Liver (tissue), 3 donors: Measurements from ENCODE around the gene OMD.

Source experiments
- ATF3 ChIP-seq: IDR thresholded peaks from 2 replicates; pipeline ENCODE4 v1.6.1; 2016; ENCODE audit warnings: antibody characterized with exemption
- EGR1 ChIP-seq, 2 donors: IDR thresholded peaks; 2 replicates each; pipeline ENCODE4 v1.6.1; 2016 to 2018; ENCODE audit warnings: antibody characterized with exemption in 2 of 2, low read depth in 2 of 2
- FOXA1 ChIP-seq: IDR thresholded peaks from 2 replicates; pipeline ENCODE4 v1.6.1; 2016; ENCODE audit warnings: antibody characterized with exemption
- HNF4A ChIP-seq, 2 donors: conservative IDR thresholded peaks; 2 replicates each; pipeline ENCODE4 v1.6.1; 2016; ENCODE audit warnings: antibody characterized with exemption in 2 of 2, mild to moderate bottlenecking in 2 of 2
- HNF4G ChIP-seq: IDR thresholded peaks from 2 replicates; pipeline ENCODE4 v1.6.1; 2016; ENCODE audit warnings: antibody characterized with exemption
- RXRA ChIP-seq, 2 donors: IDR thresholded peaks; 2 replicates each; pipeline ENCODE4 v1.6.1; 2017 to 2018; ENCODE audit warnings: antibody characterized with exemption in 2 of 2, mild to moderate bottlenecking in 1 of 2
- TF ChIP-seq, protein P1 (sequence below): IDR thresholded peaks from 2 replicates; pipeline ENCODE4 v1.6.1; 2016; ENCODE audit warnings: antibody characterized with exemption
- TF ChIP-seq, protein P2 (sequence below): fragments of 150-350 bp; IDR thresholded peaks from 2 replicates; pipeline ENCODE4 v1.5.1; 2017; ENCODE audit warnings: improper control_type of control experiment, low read depth, low read length; ENCODE audit not compliant: missing input control
- donor health status: healthy.
- donor health status: healthy.

DNA sequence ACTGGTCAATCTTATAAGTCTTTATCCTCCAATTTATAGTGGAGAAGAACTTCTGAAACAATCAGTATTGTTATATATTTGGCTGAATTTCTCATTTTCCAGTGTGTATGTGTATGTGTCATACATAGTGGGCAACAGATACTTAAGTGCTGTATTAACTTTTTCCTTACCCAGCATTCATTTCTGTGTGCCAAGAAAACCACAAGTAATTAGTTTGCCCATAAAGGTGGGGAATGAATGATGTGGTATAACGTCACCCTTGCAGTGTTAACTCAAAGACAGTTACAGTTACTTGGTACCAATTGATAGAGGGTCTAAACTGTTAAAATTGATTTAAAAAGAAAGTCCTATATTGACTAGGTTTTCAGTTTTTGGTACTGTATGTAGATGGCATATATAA lies 21.9 kb downstream of the OMD start:
- TF ChIP-seq, protein P1, sequence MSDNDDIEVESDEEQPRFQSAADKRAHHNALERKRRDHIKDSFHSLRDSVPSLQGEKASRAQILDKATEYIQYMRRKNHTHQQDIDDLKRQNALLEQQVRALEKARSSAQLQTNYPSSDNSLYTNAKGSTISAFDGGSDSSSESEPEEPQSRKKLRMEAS = no peak
- TF ChIP-seq, protein P2, sequence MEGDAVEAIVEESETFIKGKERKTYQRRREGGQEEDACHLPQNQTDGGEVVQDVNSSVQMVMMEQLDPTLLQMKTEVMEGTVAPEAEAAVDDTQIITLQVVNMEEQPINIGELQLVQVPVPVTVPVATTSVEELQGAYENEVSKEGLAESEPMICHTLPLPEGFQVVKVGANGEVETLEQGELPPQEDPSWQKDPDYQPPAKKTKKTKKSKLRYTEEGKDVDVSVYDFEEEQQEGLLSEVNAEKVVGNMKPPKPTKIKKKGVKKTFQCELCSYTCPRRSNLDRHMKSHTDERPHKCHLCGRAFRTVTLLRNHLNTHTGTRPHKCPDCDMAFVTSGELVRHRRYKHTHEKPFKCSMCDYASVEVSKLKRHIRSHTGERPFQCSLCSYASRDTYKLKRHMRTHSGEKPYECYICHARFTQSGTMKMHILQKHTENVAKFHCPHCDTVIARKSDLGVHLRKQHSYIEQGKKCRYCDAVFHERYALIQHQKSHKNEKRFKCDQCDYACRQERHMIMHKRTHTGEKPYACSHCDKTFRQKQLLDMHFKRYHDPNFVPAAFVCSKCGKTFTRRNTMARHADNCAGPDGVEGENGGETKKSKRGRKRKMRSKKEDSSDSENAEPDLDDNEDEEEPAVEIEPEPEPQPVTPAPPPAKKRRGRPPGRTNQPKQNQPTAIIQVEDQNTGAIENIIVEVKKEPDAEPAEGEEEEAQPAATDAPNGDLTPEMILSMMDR = no peak
- TF ChIP-seq EGR1 (IDR thresholded peaks at IDR 0.05; ENCODE audit: low read depth in 2 of 2) (no peak), FOXA1 (no peak), ATF3 (no peak), RXRA (IDR thresholded peaks at IDR 0.05) (no peak), HNF4G (no peak), HNF4A (conservative IDR thresholded peaks at IDR 0.05) (no peak)
